ENCODE results near the gene CIAO1. TPM values are rescaled to one million over a fixed set of nuclear protein-coding genes. Genes with fewer than 3 reads are reported as not detected.
A peak's percentile ranks its signal among the peaks of the same experiment; 100 is the strongest.

CIAO1 gene
- total and polyA plus RNA-seq, 2 of the 13 experiments (the other 11 are each of a cell fraction or from before 2014, with no cell fraction given) = 99.3 to 120 TPM

DNA sequence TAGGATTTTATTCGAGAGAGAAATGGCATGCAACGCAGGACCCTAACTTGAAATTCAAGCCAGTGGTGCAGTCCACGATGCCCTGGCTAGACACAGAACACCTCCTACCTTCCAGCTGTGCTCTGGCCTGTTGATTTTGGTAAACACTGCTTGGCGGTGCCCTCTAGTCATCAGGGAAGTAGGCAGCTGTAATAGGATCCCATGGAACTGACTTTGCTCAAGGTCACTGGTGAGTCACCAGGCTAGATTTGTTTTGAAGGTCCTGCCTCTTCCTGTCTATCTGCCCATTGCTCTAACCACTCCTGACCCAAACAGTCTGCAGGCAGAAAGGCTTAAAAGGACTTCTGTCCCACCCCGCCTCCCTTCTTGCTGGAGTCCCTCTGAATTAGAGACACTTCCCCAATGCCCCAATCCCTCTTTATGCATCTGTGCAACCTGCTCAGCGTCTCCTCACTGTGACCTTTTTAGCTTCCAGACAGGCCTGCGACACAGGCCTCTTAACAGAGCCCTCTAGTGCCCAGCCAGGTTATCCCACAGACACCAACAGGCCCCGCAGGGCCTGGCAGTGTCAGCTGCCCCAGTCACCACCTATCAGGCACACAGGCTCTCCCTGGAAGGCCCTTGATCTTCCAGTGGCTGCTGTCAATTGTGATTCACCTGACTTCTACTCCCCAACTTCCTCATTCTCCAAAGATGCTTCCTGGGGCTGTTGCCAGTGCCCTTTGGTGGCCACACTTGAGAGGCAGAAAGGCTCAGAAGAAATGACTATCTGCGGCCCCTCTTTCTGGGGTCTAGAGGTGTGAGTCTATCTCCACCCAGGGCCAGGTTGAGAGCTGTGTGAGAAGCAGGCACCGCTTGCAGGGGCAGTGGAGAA lies 5.4 kb upstream of the CIAO1 start (continued):
- TF ChIP-seq, protein P1, sequence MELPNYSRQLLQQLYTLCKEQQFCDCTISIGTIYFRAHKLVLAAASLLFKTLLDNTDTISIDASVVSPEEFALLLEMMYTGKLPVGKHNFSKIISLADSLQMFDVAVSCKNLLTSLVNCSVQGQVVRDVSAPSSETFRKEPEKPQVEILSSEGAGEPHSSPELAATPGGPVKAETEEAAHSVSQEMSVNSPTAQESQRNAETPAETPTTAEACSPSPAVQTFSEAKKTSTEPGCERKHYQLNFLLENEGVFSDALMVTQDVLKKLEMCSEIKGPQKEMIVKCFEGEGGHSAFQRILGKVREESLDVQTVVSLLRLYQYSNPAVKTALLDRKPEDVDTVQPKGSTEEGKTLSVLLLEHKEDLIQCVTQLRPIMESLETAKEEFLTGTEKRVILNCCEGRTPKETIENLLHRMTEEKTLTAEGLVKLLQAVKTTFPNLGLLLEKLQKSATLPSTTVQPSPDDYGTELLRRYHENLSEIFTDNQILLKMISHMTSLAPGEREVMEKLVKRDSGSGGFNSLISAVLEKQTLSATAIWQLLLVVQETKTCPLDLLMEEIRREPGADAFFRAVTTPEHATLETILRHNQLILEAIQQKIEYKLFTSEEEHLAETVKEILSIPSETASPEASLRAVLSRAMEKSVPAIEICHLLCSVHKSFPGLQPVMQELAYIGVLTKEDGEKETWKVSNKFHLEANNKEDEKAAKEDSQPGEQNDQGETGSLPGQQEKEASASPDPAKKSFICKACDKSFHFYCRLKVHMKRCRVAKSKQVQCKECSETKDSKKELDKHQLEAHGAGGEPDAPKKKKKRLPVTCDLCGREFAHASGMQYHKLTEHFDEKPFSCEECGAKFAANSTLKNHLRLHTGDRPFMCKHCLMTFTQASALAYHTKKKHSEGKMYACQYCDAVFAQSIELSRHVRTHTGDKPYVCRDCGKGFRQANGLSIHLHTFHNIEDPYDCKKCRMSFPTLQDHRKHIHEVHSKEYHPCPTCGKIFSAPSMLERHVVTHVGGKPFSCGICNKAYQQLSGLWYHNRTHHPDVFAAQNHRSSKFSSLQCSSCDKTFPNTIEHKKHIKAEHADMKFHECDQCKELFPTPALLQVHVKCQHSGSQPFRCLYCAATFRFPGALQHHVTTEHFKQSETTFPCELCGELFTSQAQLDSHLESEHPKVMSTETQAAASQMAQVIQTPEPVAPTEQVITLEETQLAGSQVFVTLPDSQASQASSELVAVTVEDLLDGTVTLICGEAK (IDR thresholded peaks at IDR 0.05) = no peak
- TF ChIP-seq, protein P1 (CRISPR knock-in tag; IDR thresholded peaks at IDR 0.05) = peak; percentile 56; the same call in 1 of the 2 replicates
- TF ChIP-seq GPN1 (CRISPR knock-in tag; IDR thresholded peaks at IDR 0.05; ENCODE audit: borderline replicate concordance) (no peak), WIZ (CRISPR knock-in tag; IDR thresholded peaks at IDR 0.05) (0 out of 2 replicates have a peak, but pooled peaks have one; percentile 21), SRSF1 (optimal IDR thresholded peaks at IDR 0.05; ENCODE audit: low read depth, low read length) (no peak), SMYD3 (CRISPR knock-in tag; IDR thresholded peaks at IDR 0.05) (0 out of 2 replicates have a peak, but pooled peaks have one; percentile 9), NFATC3 (CRISPR knock-in tag; IDR thresholded peaks at IDR 0.05) (no peak)
- TF ChIP-seq, protein P2, sequence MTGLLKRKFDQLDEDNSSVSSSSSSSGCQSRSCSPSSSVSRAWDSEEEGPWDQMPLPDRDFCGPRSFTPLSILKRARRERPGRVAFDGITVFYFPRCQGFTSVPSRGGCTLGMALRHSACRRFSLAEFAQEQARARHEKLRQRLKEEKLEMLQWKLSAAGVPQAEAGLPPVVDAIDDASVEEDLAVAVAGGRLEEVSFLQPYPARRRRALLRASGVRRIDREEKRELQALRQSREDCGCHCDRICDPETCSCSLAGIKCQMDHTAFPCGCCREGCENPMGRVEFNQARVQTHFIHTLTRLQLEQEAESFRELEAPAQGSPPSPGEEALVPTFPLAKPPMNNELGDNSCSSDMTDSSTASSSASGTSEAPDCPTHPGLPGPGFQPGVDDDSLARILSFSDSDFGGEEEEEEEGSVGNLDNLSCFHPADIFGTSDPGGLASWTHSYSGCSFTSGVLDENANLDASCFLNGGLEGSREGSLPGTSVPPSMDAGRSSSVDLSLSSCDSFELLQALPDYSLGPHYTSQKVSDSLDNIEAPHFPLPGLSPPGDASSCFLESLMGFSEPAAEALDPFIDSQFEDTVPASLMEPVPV (CRISPR knock-in tag; IDR thresholded peaks at IDR 0.05) = peak; percentile 12
- TF ChIP-seq, protein P3, sequence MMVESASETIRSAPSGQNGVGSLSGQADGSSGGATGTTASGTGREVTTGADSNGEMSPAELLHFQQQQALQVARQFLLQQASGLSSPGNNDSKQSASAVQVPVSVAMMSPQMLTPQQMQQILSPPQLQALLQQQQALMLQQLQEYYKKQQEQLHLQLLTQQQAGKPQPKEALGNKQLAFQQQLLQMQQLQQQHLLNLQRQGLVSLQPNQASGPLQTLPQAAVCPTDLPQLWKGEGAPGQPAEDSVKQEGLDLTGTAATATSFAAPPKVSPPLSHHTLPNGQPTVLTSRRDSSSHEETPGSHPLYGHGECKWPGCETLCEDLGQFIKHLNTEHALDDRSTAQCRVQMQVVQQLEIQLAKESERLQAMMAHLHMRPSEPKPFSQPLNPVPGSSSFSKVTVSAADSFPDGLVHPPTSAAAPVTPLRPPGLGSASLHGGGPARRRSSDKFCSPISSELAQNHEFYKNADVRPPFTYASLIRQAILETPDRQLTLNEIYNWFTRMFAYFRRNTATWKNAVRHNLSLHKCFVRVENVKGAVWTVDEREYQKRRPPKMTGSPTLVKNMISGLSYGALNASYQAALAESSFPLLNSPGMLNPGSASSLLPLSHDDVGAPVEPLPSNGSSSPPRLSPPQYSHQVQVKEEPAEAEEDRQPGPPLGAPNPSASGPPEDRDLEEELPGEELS (CRISPR knock-in tag; IDR thresholded peaks at IDR 0.05) = peak; percentile 99
- TF ChIP-seq, protein P4, sequence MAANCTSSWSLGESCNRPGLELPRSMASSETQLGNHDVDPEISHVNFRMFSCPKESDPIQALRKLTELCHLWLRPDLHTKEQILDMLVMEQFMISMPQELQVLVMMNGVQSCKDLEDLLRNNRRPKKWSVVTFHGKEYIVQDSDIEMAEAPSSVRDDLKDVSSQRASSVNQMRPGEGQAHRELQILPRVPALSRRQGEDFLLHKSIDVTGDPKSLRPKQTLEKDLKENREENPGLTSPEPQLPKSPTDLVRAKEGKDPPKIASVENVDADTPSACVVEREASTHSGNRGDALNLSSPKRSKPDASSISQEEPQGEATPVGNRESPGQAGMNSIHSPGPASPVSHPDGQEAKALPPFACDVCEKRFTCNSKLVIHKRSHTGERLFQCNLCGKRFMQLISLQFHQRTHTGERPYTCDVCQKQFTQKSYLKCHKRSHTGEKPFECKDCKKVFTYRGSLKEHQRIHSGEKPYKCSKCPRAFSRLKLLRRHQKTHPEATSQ (CRISPR knock-in tag; IDR thresholded peaks at IDR 0.05; ENCODE audit: borderline replicate concordance) = no peak

All from HepG2 (cell line).